HFF-Myc (cell line): ENCODE results near the gene SMIM35.

Experiments used
- DNase-seq: peaks from one replicate; pipeline ENCODE4 v3.0.0-alpha.2; 2011; ENCODE audit warnings: low read depth; ENCODE audit errors: extremely low read depth
- H3K4me3 ChIP-seq: replicated peaks from 2 replicates; pipeline ENCODE4 v1.5.1; 2011; ENCODE audit warnings: low read depth, mild to moderate bottlenecking, control low read depth, low read length
- TF ChIP-seq, protein P1 (sequence below): IDR thresholded peaks from 2 replicates; pipeline ENCODE4 v1.5.1; 2012; ENCODE audit warnings: mild to moderate bottlenecking, low read depth, low read length, control low read depth; ENCODE audit errors: missing control alignments

SMIM35 gene

DNA sequence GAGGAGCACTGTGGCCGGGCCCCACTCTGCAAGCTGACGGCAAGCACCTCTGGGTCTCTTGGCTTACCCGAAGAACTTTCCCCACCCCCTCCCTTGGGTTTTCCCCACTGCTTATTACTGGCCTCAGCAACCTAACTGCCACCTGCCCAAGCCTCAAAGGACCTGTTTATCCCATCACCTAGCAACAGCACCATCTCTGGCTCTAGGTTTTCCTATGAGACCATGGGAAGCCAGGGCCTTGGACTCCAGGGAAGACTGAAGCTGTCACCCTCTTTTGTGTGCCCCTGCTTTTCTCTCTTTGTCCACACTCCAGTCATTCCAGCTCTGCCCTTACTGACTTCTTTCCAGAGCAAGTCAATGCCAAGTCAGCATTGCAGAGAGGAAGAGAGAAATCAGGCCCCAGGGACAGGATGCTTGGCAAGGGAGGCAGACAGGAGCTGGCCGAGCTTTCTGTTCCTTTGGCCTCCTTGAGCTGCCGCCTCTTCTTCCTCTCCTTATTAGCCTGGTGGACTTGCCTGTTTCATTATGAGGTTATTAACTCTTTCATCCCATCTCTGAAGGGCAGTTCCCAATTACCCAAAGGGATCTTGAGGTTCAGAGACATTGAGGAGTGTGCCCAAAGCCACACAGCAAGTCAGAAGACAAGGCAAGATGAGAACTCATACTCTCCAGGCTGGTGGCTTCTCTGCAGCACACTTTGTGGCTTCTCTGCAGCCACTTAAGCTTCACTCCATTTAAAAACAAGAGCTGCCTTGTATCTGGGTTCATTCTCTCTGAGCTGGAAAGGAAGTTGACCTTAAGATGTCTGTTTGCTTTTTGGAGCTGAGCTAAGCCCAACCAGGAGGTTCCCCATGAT is at the start of gene SMIM35:
Gene SMIM35, minus strand, starts transcription at position 51 of the 856 bp plus-strand sequence. CDS start 206 bp downstream, outside the sequence.
- no peak for DNase-seq
- TF ChIP-seq, protein P1, sequence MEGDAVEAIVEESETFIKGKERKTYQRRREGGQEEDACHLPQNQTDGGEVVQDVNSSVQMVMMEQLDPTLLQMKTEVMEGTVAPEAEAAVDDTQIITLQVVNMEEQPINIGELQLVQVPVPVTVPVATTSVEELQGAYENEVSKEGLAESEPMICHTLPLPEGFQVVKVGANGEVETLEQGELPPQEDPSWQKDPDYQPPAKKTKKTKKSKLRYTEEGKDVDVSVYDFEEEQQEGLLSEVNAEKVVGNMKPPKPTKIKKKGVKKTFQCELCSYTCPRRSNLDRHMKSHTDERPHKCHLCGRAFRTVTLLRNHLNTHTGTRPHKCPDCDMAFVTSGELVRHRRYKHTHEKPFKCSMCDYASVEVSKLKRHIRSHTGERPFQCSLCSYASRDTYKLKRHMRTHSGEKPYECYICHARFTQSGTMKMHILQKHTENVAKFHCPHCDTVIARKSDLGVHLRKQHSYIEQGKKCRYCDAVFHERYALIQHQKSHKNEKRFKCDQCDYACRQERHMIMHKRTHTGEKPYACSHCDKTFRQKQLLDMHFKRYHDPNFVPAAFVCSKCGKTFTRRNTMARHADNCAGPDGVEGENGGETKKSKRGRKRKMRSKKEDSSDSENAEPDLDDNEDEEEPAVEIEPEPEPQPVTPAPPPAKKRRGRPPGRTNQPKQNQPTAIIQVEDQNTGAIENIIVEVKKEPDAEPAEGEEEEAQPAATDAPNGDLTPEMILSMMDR = no peak
- no peak within 1 kb of the TSS for H3K4me3 ChIP-seq

DNA sequence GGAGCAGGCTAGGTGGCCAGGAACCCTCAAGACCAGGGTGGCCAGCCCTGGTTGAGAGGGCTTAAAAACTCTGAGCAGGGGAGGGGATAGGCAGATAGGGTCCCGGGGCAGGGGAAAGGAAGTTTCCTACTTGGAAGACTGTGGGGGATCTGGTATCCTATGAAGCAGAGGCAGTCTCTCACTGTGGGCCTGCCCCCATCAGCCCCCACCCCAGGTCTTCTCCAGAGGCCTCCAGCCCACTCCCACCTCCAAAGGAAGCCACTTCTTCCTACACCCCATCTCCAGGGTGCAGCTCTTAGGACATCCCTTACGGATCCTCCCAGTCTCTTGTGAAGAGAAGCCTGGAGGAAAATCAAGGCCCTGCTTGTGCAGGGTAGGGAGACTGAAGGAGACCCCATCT is 49.6 kb upstream of the SMIM35 start:
- TF ChIP-seq, protein P1 = no peak
- no peak overlapping the region for H3K4me3 ChIP-seq
- no peak for DNase-seq

DNA sequence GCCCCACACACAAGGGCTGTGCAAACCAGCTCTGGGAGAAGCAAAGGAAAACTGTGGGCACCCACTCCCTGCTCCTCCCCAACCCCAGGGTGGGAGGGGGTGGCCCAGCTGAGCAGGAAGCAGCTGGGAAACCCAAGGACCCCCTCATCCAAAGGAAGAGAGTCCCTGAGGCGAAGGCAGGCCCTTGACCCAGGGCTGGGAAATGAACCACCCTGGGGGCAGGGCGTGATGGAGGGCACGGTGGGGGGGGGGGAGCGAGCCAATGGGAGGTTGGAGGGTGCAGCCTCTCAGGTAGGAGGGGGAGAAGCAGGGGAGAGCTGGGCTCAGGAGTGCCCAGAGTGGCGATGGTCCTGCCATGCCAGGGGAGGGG is 49.0 kb upstream of the SMIM35 start:
- TF ChIP-seq, protein P1 = no peak
- H3K4me3 ChIP-seq = no peak overlapping the region
- no peak for DNase-seq

DNA sequence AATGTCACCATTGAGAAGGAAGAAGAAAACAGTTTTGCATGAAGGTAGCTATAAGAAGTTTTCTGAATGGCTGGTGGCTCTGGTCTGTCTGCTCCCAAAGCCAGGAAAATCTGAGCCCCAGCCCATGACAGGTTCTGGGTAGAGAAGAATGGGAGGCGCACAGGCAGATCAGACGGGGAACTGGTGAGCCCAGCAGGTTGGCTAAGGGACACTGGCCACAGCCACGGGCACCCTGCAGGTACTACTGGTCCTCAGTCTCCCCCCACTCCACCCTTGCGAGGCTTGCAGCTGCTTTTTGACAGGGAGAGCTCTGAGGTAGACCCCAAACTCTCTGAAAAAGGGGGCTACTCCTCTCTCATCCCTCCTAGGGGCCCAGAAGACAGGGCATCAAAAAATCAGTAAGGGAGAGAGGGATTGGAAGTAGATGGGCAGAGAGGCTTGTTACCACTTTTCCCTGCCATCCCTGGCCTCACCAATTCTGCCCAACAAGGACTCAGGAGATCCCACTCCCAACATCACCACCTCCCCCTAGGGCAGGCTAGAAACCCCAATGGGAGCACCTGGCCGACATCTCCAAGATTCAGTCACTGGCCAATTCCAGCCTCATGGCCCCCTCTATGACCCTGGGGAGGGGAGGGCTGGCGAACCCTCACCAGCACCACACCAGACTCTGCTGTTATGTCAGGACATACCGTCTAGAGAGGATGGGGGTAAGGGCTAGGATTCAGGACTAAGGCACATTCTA is 48.5 kb upstream of the SMIM35 start:
- TF ChIP-seq, protein P1 = no peak
- H3K4me3 ChIP-seq = no peak overlapping the region
- no peak for DNase-seq

DNA sequence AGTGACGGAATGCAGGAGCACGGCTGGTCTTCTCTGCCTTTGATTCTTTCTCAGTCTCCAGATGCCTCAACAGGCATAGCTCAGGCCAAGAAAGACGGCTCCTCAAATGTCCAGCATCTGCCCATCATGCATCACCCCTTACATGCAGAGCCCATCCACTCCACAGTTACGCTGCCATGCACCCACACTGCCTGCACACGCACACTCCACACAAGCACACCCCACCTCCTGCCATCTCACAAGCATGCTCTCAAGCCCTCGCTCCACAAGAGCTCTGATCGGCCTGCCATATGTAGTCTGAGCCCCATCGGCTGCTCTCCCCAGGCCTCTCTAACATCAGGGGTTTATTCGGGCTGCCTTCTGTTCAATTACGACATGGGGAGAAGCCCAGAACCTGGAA is 47.1 kb upstream of the SMIM35 start:
- no peak overlapping the region for H3K4me3 ChIP-seq
- TF ChIP-seq, protein P1 = no peak
- no peak for DNase-seq

DNA sequence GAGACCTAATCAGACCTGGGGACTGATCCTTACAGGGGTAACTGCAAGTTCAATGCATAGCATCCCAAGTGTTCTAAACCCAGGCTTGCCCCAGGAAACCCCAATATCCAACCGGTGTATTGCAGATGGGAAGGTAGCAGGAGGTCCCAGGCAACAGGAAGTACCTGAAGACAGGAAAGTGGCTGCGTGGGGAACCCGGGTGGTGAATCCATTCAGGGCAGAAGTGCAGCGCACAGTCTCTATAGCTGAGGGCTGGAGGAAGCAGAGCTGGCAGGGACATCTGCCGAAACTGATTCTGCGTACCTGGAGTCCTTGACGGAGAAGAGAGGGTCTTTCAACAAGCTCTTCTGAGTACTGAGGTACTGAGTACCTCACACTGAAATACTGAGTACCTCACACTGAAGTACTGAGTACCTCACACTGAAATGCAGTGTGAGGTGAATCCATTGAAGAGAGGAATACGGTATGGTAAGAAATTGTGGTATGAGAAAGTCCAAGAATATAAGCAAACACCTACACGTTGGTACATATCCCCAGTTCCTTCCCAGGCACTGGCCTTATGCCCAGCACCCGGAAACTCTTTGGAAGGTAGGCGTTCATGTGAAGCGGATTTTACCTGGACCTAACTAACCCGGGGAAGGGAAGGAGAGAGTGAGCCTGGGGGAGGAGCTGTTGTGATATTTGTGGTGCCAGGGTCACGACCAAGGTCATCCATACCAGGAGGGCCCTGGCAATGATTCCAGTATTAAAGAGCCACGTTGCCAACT is 45.8 kb upstream of the SMIM35 start:
- no peak for DNase-seq
- TF ChIP-seq, protein P1 = no peak
- no peak overlapping the region for H3K4me3 ChIP-seq
